Kidney (tissue), 14 donors: ENCODE results near the gene HECTD1. TPM values are rescaled to one million over a fixed set of nuclear protein-coding genes. Genes with fewer than 3 reads are reported as not detected.

Experiments used
- DNase-seq, 5 donors: peaks; one replicate each; pipeline ENCODE4 v3.0.0-alpha.2; 2013 to 2020
- FAIRE-seq: peaks from 2 replicates; lab custom pipeline; 2012; peaks lifted over from hg19 to GRCh38; lab: Jason Lieb, UNC
- H3K27ac ChIP-seq, 2 donors: one replicate each; pipeline ENCODE4 v1.7.0; 2013; ENCODE audit warnings: low read depth in 2 of 2, low read length in 2 of 2, inconsistent platforms in 1 of 2
- H3K27me3 ChIP-seq: one replicate; pipeline ENCODE4 v1.7.1; 2013; ENCODE audit warnings: low read length, inconsistent platforms; ENCODE audit not compliant: control insufficient read depth, insufficient read depth
- H3K36me3 ChIP-seq, 3 donors: one replicate each; pipeline versions ENCODE4 v1.7.0 to v1.7.1; 2013; ENCODE audit warnings: low read length in 3 of 3, control low read depth in 1 of 3, inconsistent platforms in 1 of 3; ENCODE audit not compliant: insufficient read depth in 3 of 3, control insufficient read depth in 2 of 3
- H3K4me1 ChIP-seq, 3 donors: one replicate each; pipeline versions ENCODE4 v1.7.0 to v1.7.1; 2013; ENCODE audit warnings: low read length in 3 of 3, inconsistent platforms in 1 of 3, low read depth in 1 of 3; ENCODE audit not compliant: control insufficient read depth in 2 of 3, insufficient read depth in 2 of 3
- H3K4me3 ChIP-seq, 3 donors: one replicate each; pipeline versions ENCODE4 v1.7.0 to v1.8.1; 2013; ENCODE audit warnings: low read length in 3 of 3, control low read depth in 1 of 3, inconsistent platforms in 1 of 3
- H3K9ac ChIP-seq, 3 donors: one replicate each; pipeline versions ENCODE4 v1.7.0 to v1.7.1; 2013; ENCODE audit warnings: low read length in 3 of 3, control low read depth in 1 of 3, inconsistent platforms in 1 of 3
- H3K9me3 ChIP-seq, 3 donors: one replicate each; pipeline versions ENCODE4 v1.7.0 to v1.7.1; 2013; ENCODE audit warnings: low read length in 3 of 3, control low read depth in 1 of 3, inconsistent platforms in 1 of 3; ENCODE audit not compliant: control insufficient read depth in 2 of 3, insufficient read depth in 1 of 3
- intact Hi-C: fragments of 100-400 bp; cut with DNase I; formaldehyde crosslinking; loops from one replicate; pipeline ENCODE4 v1.11.1; 2022
- polyA plus RNA-seq: library from polyadenylated mRNA; stranded (reverse); fragments of 350-450 nt; fragmentation: Illumina TruSeq; extraction: RNeasy Lipid Tissue Mini Kit (QIAGEN cat#74804); gene quantifications from one replicate; pipeline ENCODE4 v1.2.3, GENCODE V29; 2014; ENCODE audit warnings: low read depth, low replicate concordance; ENCODE audit not compliant: insufficient read depth
- total RNA-seq: library from RNA; stranded (reverse); fragmentation: NEBNext Ultra II Directional; extraction: Animal tissue kit (Norgen Biotek cat#: 25700); gene quantifications from one replicate; pipeline ENCODE4 v1.2.1, GENCODE V29; 2021
- TF ChIP-seq, protein P1 (sequence below): IDR thresholded peaks from 3 replicates; pipeline ENCODE4 v1.5.1; 2012; ENCODE audit warnings: mild to moderate bottlenecking, moderate library complexity, borderline replicate concordance; ENCODE audit not compliant: insufficient read depth; ENCODE audit errors: extremely low read depth
- donor health status: control.
- donor health status: control.
- donor health status: control.
- donor health status: control.
- donor health status: control.
- donor health status: DM: yes; HTN: yes; CAD: no.
- donor health status: Normal renal cell carcinoma (clear cell type).

The HECTD1 gene
- total and polyA plus RNA-seq, 2 donors from 2014 or later = 35.5 to 164 TPM

DNA sequence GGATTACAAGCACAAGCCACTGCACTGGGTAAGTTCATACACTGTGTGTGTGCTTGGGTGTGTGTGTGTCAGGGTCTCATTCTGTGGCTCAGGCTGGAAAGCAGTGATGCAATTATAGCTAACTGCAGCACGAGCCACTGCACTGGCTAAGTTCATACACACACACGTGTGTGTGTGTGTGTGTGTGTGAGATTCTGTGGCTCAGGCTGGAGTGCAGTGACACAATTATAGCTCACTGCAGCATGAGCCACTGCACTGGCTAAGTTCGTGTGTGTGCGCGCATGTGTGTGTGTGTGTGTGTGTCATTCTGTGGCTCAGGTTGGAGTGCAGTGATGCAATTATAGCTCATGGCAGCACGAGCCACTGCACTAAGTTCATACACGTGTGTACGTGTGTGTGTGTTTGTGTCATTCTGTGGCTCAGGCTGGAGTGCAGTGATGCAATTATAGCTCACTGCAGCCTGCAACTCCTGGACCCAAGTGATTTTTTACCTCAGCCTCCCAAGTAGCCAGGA lies 85.4 kb downstream of the HECTD1 start:
- Histone ChIP-seq H3K36me3 (peaks cover 20 to 58% (median 36%) of the 10 kb centered on the region in 3 donors), H3K9me3 (no peaks in the 10 kb centered on the region), H3K9ac (no peak overlapping the region), H3K4me1 (peaks cover 0 to 3% (median 0%) of the 10 kb centered on the region in 3 donors), H3K4me3 (no peak overlapping the region), H3K27ac (no peak overlapping the region), H3K27me3 (no peaks in the 10 kb centered on the region)
- TF ChIP-seq, protein P1, sequence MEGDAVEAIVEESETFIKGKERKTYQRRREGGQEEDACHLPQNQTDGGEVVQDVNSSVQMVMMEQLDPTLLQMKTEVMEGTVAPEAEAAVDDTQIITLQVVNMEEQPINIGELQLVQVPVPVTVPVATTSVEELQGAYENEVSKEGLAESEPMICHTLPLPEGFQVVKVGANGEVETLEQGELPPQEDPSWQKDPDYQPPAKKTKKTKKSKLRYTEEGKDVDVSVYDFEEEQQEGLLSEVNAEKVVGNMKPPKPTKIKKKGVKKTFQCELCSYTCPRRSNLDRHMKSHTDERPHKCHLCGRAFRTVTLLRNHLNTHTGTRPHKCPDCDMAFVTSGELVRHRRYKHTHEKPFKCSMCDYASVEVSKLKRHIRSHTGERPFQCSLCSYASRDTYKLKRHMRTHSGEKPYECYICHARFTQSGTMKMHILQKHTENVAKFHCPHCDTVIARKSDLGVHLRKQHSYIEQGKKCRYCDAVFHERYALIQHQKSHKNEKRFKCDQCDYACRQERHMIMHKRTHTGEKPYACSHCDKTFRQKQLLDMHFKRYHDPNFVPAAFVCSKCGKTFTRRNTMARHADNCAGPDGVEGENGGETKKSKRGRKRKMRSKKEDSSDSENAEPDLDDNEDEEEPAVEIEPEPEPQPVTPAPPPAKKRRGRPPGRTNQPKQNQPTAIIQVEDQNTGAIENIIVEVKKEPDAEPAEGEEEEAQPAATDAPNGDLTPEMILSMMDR = no peak
- intact Hi-C loops = no loop called here
- no peak for DNase-seq
- no peak for FAIRE-seq

DNA sequence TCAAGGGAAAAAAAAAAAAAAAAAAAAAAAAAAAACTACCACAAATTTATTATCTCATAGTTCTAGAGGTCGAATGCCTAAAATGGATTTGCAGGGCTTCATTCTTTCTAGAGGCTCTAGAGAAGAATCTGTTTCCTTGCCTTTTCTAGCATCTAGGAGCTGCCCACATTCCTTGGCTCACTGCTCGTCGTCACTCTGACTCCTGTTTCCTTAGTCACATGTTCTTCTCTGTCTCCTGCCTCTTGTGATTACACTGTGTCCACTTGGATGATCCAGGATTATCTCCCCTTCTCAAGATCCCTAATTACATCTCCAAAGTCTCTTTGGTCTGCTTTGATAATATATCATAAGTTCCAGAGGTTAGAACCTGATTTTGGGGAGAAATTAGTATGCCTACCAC lies 88.7 kb downstream of the HECTD1 start:
- DNase-seq = no peak
- no peak overlapping the region for H3K27ac ChIP-seq
- no peak overlapping the region for H3K4me3 ChIP-seq
- H3K27me3 ChIP-seq = no peaks in the 10 kb centered on the region
- H3K36me3 ChIP-seq = peaks cover 24 to 71% (median 39%) of the 10 kb centered on the region in 3 donors
- intact Hi-C loops = no loop called here
- no peak for FAIRE-seq
- no peaks in the 10 kb centered on the region for H3K9me3 ChIP-seq
- no peak overlapping the region for H3K9ac ChIP-seq
- peaks cover 0 to 3% (median 0%) of the 10 kb centered on the region in 3 donors for H3K4me1 ChIP-seq
- TF ChIP-seq, protein P1 = no peak

DNA sequence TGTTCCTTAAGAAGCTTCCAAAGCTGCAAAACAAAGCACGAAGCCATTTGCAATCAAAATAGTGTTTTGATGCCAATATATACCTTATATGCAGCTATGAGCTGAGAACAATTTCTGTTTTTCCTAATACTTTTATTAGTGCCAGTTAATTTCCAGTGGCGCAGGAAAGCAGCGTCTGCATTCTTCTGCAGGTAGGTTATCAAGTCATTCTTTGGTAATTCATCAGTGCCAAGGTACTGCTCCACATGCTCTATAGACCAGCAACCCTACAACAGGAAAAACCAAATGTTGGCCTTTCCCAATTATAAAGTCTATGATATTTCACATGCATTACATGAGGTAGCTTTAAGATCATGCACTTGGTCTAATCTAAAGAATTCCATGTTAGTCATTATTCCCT lies 93.8 kb downstream of the HECTD1 start:
- no peak for FAIRE-seq
- Histone ChIP-seq H3K27me3 (no peaks in the 10 kb centered on the region), H3K4me1 (no peaks in the 10 kb centered on the region), H3K4me3 (no peak overlapping the region), H3K9ac (no peak overlapping the region), H3K27ac (no peak overlapping the region), H3K36me3 (peaks cover 17 to 67% (median 29%) of the 10 kb centered on the region in 3 donors), H3K9me3 (no peaks in the 10 kb centered on the region)
- DNase-seq = no peak
- TF ChIP-seq, protein P1 = no peak
- intact Hi-C loops = no loop called here

DNA sequence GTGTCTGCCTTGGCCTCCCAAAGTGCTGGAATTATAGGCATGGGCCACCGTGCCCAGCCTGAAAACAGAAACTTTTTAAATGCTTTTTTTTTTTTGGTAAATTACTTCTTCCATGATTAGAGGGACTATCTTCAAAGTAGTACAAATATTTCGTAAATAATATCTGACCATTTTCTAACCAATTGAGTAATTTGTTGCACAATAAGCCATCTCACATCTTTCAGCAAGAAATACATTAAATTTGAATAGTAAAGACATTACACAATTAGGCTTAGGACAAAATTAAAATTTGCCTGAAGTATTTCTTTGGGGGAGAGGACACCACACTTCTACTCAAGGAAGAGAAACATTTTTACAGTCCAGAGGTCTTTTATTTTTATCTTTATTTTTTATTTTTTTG lies 96.7 kb downstream of the HECTD1 start:
- intact Hi-C loops = no loop called here
- no peak overlapping the region for H3K27ac ChIP-seq
- peaks cover 17 to 59% (median 37%) of the 10 kb centered on the region in 3 donors for H3K36me3 ChIP-seq
- no peak overlapping the region for H3K9ac ChIP-seq
- FAIRE-seq = no peak
- H3K4me3 ChIP-seq = no peak overlapping the region
- H3K4me1 ChIP-seq = no peaks in the 10 kb centered on the region
- no peaks in the 10 kb centered on the region for H3K9me3 ChIP-seq
- DNase-seq = no peak
- TF ChIP-seq, protein P1 = no peak
- no peaks in the 10 kb centered on the region for H3K27me3 ChIP-seq
